Measurements from ENCODE around the gene FAM219A.
A peak's percentile ranks its signal among the peaks of the same experiment; 100 is the strongest.
"Not testable (repeated sequence)": the region's sequence is repeated elsewhere in the genome, so short reads cannot be mapped to it uniquely, and the experiment has no call there.

The FAM219A gene

DNA sequence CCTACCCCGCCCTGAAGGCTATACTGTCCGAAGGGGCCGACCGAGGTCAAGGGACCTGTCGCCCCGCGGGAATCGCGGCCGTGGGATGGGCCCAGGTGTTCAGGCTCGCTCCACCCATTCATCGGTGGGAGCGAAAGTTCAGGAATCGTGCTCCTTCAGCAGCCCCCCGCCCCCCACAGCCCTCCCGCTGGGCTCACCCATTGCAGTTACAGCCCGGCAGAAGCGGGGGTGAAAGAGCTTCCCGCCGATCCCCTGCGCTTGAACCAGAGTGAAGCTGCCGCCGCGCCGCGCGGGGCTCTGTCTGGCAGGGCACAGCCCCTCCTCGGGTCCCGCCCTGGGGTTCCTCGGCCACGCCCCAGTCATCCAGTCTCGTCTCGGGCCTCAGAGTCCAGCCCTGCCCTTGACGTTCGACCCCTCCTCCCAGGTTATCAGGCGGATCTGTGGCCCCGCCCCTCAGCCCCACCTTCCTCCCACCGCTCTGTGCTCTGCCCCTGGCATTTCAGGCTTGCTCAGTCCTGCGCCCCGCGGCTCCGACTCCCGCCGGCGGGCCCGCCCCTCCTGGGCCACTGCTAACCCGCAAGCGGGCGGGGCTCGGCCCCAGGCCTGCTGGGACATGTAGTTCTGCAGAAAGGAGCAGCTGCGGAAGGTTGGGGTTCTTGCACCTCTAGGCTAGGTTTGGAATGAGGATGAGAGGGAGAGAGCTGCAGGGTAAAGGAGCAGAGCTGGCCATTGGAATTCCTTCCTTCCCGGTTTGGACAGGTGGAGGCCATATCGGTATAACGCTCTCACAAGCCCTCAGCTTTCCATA lies 81.6 kb downstream of the FAM219A start, which contains the start of gene MYORG:
Gene MYORG, minus strand, starts transcription at position 303 of the 808 bp plus-strand sequence. CDS start 3,955 bp downstream, outside the sequence.
- peak; percentile 99 for DNase-seq (ENCODE audit: low spot score)

DNA sequence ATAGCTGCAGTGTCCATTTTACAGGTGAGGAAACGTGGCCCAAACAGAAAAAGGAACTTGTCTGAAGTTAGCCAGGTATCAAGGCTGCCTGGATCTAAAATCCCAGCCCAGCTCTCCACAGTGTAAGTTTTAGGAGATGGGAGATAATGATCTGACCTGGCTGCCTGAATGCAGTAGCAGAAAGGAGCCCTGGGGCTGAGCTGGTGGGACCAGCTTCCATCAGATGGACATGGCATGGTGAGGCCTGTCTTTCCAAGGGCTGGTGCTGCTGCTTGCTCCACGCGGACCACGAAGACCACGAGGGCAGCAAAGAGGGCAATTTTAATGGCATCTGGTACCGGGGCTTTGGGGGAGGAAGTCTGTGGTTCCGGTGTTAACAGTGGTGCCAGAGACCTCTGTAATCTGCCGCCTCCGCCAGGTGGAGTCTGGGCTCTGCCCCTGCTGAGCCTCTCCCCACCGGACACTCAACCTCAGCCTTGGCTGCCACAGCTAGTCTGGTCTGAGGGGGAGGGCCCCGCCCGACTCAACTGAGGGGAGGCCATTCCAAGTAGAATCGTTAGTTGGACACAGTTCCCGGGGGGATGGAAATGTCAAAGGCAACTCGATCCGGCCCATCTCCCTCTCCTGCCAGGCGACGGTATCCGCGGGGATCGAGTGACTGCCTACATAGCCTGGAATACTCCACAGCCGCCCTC lies 82.3 kb downstream of the FAM219A start:
- peak; percentile 56 for DNase-seq (ENCODE audit: low spot score)

DNA sequence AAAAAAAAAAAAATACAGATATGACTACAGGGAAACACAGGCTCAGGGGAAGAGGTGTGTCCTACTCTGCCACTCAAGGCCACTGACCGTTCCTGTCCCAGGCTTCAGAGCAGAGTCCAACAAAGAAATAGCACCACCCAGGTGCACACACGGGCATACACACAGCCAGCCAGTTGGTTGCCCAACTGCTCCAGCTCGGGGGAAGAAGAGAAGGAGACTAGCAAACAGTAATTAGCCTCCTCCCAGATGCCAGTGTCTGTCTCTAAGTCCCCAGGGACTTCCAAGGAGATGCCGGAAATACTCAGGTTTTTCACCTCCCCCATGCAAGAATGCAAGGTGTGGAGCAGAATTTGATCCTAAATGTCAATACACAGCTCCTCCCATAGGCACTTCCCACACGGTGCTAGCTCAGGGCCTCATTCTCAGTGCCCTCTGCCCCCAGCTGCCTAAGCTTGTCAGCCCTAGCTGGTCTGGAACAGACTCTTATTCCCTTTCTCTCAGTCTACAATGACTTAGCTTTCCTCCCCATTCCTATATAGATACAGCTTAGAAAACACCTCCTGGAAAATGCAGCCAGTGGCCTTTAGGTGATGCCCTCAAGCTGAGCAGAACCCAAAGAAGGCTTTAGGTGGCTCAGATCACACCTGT lies 83.3 kb downstream of the FAM219A start:
- DNase-seq (ENCODE audit: low spot score) = no peak

DNA sequence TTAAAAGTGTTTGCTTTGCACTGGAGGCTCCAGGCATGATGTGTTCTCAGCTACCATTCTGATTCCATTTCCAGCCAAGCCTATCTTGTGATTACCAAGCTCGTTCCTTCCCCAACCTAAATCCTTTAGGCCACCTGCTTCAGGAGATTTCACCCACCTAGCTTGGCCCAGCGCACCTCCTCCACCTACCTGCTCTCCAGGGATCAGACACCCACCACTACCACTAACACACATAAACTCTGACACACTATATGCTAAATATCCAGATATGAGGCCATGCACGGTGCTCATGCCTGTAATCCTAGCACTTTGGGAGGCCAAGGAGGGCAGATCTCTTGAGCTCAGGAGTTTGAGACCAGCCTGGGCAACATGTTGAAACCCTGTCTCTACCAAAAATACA lies 84.0 kb downstream of the FAM219A start:
- DNase-seq (ENCODE audit: low spot score) = no peak

DNA sequence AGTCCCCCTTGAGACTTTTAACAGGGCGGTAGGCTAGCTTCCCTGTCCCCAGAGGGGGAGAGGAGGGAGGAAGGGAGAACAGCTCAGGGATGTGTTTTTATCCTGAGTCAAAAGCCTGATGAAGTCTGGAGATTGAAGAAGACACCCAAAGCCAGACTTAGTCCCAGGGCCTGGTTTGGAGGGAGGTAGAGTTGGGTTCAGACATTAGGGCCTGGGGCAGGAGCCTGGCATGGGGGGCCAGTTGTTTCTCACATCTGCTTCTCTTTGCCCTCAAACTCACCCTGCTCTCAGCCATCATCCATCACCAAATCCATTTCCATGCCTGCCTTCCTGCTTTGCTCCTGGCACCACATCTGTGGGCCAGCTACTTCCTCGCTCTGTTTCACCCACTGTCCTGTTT lies 84.6 kb downstream of the FAM219A start:
- no peak for DNase-seq (ENCODE audit: low spot score)

DNA sequence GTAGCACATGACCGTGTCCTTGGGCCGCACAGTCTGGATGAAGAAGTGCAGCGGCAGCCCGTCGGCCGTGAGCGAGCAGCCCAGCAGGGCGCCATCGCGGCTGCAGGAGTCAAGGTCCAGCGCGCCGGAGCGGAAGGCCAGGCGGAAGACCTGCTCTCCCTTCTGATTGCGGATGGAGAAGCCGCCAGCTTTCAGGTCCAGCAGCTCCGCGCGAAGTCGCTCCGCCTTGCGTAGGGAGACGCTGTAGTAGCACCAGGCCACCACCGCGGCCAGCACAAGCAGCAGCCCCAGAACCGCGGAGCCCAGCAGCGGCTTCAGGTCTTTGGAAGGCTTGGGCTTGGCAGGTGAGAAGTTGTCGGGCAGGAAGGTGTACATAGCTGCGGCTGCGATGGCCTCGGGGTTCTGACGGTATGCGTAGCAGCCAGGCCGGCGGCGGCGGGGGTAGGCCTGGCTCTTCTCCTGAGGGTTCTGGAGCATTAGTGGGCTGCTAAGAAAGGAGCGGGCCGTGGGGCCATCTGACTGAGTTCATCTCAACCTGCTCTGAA lies 85.8 kb downstream of the FAM219A start:
- DNase-seq (ENCODE audit: low spot score) = no peak

DNA sequence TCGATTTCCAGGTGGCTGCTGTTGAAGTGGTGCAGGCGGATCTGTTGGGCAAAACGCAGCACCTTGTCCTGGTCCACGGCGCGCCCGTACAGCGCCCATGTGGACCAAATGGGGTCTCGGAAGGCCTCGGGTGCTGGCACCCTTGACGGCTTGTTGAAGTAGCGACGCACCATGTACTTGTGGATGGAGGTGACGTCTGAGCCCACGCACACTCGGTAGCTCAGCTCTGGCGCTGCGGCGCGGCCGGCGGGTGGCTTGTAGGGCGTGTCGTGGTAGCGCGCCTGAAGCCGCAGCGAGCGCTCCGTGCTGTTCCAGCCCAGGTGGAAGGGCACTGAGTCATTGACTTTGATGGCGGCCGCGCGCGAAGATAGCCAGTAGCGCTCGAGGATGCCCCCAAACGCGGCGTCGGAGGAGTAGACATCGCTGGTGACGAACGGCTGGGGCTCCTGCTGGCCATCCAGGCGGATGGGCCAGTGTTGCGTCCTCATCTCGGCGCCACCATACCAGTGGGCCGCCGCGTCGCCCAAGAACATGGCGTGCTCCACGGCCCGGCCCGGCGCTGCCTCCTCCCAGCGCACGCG lies 86.4 kb downstream of the FAM219A start:
- DNase-seq (ENCODE audit: low spot score) = no peak

DNA sequence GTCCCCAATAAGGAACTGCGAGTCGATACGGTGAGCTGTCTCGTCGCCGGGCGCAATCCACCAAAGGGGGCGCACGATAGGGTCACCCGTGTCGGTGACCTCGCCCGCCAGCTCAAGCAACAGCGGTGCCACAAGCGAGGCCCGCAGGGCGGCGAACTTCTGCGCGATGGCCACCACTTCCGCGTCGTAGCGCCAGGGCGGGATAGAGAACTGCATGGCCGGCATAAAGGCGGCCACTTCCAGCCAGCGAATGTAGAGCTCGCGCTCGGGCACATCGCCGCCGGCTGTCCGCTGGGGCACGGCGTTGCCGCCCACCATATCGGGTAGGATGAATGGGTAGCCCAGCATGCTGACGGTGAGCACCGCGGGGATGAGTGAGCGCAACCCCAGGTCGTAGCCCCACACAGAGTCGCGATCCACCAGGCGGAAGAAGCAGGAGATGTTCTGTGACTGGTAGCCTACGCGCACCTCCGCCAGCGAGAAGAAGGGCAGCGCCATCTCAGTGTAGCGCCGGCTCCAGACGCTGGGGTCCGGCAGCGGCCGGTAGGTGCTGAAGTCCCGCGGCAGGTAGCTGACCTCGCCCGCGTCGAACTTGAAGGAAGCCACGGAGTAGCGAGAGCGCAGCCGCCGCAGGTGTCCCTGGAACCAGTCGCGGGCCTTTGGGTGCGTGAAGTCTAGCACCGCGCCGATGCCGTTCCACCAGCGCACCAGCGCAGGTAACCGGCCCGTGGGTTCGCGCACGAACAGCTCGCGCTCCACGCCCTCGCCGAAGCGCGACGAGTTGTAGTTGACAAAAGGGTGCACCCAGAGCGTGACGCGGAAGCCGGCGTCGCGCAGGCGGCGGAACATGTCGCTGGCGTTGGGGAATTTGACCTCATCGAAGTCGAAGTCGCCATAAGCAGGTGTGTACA lies 87.1 kb downstream of the FAM219A start:
- peak; percentile 10 for DNase-seq (ENCODE audit: low spot score)

DNA sequence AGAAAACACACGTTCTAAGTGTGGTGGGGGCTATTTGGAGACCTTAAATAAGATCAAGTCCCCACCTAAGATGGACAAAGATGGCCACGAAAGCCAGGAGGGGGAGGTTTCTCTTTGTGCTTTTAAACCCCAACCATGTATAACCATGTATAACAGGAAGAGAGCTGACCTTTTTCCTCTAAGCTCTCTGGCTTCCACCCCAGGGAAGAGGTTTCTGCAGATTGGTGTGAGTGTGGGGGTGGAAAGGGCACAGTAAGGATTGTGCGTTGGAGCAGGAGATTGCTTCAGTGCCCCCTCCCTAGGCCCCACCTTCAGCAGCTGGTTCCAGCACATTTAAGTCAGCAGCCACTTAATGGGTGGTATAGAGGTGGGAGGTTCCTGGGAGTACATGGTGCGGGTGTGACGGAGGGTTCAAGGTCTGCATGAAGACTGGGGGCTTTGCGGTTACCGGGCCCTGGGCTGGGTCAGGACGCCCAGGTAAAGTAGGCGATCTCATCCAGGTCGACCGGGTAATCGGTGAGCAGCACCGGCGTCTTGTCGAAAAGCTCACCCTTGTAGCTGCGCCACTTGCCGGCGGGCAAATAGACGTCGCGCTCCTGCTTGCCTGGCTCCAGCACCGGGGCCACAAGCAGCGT lies 87.9 kb downstream of the FAM219A start:
- DNase-seq (ENCODE audit: low spot score) = no peak

DNA sequence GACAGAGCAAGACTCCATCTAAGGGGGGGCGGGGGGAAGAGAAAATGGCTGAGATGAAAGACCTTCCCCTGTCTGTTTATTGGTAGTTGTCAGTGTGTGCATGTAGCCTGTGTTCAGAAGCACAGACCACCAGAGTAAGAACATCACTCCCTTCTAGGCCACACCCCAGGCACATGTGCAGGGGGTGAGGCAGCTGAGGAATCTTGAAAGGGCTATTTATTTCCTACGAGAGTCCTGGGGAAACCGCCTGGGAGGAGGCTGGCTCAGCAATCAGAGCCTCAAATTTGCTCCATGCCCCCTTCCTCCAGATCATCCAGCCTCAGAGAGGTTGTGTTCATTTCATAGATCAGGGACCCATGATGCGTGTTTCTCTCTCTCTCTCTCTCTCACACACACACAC lies 88.7 kb downstream of the FAM219A start:
- DNase-seq (ENCODE audit: low spot score) = no peak

DNA sequence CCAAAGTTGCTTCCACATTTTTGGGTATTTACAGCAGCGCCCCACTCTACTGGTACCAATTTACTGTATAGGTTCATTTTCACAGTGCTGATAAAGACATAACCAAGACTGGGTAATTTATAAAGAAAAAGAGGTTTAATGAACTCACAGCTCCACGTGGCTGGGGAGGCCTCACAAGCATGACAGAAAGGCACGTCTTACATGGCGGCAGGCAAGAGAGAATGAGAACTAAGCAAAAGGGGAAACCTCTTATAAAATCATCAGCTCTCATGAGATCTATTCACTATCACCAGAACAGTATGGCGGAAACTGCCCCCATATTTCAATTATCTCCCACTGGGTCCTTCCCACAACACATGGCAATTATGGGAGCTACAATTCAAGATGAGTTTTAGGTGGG lies 89.6 kb downstream of the FAM219A start:
- not testable (repeated sequence) for DNase-seq (ENCODE audit: low spot score)

DNA sequence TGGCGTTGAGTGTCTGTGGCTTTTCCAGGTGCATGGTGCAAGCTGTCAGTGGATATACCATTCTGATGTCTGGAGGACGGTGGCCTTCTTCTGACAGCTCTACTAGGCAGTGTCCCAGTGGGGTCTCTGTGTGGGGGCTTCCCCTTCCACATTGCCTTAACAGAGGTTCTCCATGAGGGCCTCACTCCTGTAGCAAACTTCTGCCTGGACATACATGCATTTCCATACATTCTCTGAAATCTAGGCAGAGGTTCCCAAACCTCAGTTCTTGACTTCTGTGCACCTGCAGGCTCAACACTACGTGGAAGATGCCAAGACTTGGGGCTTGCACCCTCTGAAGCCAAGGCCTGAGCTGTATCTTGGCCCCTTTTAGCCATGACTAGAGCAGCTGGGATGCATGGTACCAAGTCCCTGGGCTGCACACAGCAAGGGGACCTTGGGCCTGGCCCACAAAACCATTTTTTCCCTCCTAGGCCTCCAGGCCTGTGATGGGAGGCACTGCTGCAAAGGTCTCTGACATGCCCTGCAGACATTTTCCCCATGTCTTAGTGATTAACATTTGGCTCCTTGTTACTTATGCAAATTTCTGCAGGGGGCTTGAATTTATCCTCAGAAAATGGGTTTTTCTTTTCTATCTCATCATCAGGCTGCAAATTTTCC lies 90.5 kb downstream of the FAM219A start:
- not testable (repeated sequence) for DNase-seq (ENCODE audit: low spot score)

DNA sequence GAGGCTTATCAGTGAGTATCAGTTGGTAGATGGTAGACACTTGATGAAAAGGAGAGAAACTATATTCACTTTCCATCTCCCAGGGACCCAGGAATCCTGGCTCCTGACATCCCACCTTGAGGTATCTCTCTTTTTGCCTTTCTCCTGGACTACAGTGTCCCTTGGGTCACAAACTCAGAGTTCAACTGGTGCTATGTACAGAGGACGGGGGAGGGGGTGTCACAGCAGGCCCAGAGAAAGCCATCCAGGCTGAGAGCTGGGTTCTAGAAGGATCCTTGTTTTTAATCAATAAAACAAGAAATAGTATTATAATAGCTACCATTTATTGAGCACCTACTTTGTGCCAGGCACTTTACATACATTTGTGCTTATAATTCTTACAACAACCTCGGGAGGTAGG lies 92.0 kb downstream of the FAM219A start:
- no peak for DNase-seq (ENCODE audit: low spot score)

DNA sequence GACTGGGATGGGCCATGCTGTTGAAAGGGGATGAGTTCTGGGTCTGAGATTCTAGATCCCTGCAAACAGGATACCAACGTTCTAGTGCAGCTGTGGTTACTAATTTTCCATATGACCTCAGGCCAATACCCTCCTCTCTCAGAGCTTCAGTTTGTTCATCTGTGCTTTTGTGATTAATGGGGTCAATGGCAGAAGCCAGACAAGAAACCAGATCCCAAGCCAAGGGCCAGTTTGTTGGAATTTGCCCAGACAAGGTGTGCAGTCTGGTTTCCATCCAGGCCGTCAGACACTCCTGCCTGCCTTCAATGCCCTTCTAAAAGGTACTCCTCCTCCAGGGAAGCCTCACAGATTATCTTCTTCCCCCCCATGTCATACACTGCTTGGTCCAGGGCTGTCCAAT lies 93.1 kb downstream of the FAM219A start:
- DNase-seq (ENCODE audit: low spot score) = no peak

DNA sequence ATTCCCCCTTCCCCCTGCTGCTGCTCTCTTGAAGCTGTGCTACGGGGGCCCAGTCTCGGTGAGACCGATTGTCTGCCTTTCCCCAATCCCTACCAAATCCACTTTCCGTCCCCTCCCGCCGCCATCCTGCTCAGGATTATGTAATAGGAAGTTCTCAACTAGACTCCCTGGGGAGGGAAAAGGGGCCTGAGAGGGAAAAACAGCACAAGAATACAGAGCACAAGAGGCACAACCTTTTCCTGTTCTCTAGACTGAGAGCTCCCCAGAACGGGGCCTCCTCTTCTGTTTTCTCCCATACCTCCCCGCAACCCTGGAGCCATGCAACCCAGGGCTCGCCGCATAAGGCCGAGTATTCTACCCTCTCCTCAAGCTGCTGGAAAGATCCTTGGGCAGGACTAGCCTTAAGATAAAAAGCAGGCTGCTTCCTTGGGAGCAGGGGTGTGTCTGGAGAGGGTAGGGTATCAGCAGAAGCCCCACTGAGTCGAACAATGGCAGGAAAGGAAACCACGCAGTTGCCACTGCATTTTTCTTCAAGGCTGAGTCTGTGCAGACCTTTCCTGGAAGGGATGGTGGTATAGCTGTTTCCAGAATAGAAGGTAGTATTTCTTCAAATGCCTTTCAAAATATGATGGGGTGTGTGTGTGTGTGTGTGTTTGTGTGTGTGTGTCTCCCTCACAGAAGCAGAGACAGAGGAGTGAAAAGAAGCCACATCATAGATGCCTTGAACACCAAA lies 94.6 kb downstream of the FAM219A start:
- DNase-seq (ENCODE audit: low spot score) = no peak

DNA sequence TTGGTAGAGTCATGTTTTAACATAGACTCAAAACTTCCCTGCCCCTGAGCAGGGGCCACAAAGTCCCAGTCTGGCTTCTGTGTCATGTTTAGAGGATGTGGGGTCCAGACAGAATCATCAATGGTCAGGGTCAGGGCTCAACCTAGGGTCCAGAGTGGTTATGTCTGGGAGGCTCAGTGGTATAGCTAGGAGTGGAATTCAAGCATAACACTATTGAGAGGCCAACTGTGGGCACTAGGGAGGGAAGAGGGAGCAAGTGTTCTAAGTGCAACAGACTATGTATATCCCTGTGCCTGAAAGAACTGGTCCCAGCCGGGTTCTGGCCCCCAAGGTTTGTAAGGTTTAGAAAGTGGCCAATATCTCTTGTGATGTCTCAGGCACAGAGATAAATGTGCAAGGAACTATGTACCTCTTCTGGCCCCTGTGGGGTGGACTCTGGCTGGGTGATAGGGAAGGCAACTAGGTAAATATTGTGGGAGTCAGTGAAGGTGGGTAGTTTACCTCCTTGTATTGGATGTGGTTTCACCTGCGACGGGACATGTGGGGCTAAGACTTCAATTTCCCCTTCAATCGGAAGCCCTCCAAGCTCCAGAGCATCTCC lies 95.7 kb downstream of the FAM219A start:
- DNase-seq (ENCODE audit: low spot score) = no peak

DNA sequence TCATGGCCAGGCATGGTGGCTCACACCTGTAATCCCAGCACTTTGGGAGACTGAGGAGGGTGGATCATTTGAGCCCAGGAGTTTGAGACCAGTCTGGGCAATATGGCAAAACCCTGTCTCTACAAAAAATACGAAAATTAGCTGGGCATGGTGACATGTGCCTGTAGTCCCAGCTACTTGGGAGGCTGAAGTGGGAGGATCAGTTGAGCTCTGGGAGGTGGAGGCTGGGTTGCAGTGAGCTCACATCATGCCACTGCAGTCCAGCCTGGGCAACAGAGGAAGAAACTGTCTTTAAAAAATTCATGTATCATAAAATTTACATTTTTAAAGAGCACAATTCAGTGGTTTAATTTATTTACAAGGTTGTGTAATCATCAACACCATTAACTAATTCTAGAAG lies 105.4 kb downstream of the FAM219A start:
- not testable (repeated sequence) for DNase-seq (ENCODE audit: low spot score)

DNA sequence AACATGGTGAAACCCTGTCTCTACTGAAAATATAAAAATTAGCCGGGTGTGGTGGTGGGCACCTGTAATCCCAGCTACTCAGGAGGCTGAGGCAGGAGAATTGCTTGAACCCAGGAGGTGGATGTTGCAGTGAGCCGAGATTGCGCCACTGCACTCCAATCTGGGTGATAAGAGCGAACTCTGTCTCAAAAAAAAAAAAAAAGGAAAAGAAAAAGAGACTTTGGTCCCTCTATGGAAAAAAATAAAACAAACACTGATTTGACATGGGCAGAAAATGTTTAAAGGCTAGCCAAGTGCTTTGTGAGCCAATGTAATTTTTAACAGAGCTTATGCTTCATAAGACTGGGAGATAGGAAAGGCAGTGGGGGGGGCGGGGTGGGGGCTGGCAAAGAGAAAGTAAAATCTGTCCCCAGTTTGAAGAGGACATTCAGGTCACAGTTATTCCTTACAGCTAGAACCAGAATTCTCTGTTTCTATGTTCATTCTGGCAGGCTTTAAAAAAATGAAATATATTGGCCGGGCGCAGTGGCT lies 106.2 kb downstream of the FAM219A start:
- not testable (repeated sequence) for DNase-seq (ENCODE audit: low spot score)

DNA sequence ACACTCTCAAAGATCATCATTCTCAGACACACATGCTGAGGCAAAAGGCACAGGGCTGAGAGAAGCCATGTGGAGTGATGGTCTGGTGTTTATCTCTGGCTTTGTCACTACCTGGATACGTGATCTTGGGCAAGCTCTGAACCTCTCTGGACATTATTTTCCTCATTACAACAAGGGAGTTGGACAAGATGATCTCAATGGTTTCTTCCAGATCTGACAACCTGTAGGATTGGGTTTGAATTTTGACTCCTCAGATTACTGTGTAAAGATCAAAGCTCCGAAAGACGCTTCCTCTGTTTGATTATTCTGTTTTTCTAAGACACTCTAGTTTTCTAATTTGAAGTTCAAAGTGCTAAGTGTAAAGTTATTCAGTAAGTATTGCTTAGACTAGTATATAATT lies 109.0 kb downstream of the FAM219A start:
- no peak for DNase-seq (ENCODE audit: low spot score)
